Measurements from ENCODE around the gene CTIF.

DNA sequence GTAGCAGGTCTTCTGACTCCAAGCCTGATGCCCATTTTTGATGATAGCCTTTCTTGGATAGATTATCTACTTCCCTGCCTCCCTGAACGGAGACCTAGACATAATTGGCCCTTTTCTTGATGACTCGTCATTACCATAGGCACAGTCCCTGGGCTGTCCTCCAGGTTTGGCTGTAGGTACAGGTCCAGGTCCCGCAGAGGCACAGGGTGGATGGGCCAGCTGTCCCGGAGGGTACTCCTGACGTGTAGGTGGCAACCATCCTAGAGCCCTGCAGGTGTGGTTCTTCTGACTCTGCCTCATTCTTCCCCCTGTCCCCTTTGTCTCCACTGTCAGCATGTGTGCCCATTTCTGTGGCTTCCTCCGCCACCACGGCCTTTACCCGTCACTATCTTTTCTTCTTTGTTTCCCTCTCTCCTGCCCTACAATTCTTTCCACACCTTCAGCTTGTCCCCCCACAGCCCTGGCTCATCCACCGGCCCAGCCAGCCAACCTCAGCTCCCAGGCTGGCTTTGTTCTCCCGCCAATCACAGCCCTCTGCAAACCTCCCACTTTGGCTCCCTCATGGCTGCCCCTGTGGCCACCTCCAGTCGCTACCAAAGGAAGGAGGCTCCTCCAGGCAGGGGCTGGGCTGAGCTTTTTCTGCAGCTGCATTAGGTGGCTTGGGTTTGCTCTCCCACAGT lies 309.1 kb downstream of the CTIF start:
- TF ChIP-seq, protein P1, sequence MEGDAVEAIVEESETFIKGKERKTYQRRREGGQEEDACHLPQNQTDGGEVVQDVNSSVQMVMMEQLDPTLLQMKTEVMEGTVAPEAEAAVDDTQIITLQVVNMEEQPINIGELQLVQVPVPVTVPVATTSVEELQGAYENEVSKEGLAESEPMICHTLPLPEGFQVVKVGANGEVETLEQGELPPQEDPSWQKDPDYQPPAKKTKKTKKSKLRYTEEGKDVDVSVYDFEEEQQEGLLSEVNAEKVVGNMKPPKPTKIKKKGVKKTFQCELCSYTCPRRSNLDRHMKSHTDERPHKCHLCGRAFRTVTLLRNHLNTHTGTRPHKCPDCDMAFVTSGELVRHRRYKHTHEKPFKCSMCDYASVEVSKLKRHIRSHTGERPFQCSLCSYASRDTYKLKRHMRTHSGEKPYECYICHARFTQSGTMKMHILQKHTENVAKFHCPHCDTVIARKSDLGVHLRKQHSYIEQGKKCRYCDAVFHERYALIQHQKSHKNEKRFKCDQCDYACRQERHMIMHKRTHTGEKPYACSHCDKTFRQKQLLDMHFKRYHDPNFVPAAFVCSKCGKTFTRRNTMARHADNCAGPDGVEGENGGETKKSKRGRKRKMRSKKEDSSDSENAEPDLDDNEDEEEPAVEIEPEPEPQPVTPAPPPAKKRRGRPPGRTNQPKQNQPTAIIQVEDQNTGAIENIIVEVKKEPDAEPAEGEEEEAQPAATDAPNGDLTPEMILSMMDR (conservative IDR thresholded peaks at IDR 0.05 in 1 of 2, IDR thresholded peaks at IDR 0.05 in 1 of 2; ENCODE audit: low read depth in 1 of 2, low read length in 2 of 2) = no peak
- TF ChIP-seq EZH2 (IDR thresholded peaks at IDR 0.05; ENCODE audit: low read length, missing control alignments) = no peak
